Uterine smooth muscle cell (primary cell): ENCODE data around the gene ALKBH6. TPM values are rescaled to one million over a fixed set of nuclear protein-coding genes. Genes with fewer than 3 reads are reported as not detected.

Experiments
- total RNA-seq: library from RNA; depleted of rRNA; stranded (reverse); fragments of >200 nt; gene quantifications from 2 replicates; pipeline ENCODE4 v1.2.3, GENCODE V29; 2014

The ALKBH6 gene
- total RNA-seq = 15.9 and 20.0 TPM in 2 replicates

DNA sequence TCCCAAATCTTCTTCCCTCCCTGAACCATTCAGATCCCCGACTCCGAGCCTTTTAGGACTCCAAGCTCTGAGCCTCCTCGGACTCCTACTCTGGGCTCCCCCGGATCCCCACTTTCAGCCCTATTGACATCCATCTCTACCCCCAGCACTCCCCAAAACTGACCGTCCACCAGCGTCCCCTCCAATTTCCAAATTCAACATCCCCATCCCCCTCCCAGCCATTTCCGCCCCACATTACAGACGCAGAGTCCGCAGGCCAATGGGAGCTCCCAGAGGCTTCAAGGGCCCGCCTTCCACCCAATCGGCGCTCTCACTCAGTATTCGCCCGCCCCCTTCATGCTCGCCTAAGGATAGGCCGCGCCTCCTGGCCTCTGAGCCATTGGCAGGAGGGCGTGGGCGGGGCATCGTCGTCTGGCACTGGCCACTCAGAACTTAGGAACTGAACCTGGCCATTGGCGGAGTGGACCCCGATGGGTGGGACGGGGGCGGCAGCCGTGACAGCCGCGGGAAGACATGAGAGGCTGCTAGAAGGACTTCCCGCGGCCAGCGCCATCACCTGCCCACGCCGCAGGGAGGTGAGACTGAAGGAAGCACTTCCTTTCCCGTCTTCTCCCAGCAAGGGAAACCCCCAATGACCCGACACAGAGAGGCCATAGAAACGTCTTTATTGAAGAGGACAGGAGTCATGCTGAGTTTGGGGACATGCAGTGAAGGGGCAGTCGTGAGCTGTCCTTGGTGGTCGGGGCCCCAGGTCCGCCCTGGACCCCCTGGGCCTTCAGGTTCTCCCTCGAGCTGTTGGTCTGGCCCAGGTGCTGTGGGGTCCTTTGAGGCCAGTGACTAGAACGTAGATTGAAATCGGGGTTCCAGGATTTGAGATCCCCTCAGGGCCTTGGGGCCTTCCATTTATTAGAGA lies at the start of gene ALKBH6:
Gene ALKBH6, minus strand, starts transcription at position 202 of the 913 bp plus-strand sequence. CDS start 816 bp downstream, outside the sequence.

DNA sequence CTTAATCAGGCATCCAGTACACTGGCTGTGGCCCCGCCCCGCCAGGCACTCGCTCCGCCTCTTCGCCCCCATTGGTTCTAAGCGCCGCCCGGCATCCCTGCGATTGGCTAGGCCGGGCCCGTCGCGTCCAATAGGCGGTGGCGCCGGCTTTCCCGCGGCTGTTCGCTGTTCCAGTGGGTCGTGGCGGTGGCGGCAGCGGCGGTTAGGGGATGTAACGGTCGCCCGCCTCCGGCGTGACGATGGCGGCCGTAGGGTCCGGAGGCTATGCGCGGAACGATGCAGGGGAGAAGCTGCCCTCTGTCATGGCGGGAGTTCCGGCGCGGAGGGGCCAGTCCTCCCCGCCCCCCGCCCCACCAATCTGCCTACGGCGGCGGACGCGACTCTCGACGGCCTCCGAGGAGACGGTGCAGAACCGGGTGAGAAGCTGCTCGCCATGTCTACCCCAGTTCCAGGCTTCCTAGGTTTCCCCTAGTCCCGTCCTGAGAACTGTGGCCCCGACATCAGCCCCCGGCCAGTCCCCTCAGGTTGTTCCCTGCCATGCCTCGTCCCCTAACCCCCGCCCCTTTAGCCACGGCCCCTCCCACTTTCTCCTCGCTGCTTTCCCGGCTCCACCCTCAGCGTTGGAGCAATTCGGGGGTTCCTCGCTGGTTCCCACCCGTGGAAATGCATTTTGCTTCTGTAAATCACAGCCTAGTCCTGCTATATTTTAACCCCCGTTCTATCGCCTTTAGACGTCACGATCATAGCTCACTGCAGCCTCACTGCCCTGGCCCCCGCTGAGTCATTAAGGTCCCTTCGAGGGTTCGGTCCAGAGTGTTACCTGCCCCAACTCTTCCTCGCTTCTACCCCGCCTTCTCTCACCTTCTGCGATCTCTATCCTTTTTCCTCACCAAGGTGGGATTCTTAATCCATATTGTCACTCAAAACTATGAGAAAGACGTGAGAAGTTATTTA lies 41.0 kb upstream of the ALKBH6 start, which contains the start of gene WDR62:
Gene WDR62, plus strand, starts transcription at position 165 of the 954 bp plus-strand sequence. Its CDS starts 75 bp downstream, at position 240.

GRCh38 chr19:36054119-36054732 lies 40.2 kb upstream of the ALKBH6 start, which contains the start of gene THAP8:
Gene THAP8, minus strand, starts transcription at chr19:36054285. Its CDS starts 68 bp downstream, at chr19:36054217.

DNA sequence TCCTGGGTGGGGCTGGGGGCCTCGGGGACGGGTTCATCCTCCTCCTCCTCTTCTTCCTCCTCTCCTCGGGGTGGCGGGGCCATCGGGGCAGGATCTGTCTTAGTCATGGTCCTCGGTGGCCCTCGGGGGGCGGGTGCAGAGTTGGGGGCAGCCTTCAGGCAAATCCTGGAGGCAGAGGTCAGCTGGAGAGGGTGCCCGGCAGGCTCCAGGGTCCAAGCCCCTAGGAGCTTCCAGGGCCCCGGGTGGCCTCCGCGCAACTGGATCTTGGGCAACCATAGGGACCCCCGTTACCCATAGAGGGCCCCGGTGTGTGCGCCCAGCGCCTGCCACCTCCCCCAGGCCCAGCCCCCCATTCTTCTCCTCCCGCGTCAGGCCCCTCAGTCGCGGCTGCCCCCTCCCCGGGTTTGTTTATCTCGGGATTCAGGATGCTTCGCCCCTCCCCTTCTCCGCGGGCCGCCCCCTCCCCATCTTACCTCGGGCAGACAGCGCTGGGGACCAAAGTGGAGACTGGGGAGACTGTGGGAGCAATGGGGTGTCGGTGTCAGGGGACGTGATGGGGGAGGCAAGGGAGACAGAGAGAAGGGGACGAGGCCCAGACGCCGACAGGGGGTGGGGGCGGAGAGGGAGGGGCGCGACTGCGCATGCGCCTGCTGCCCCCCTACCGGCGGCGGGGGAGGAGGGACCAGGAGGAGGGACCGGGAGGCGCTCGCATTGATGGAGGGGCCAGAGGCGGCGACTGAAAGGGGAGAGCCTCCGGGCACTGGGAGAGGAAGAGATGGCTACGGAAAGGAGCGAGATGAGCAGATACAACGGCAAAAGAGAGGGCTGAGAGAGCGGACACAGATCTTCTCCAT lies 18.5 kb upstream of the ALKBH6 start, which contains the start of gene CLIP3:
Gene CLIP3, minus strand, starts transcription at position 623 of the 854 bp plus-strand sequence. Its CDS starts 516 bp downstream, at position 107.

GRCh38 chr19:36008336-36008978 lies 5.6 kb downstream of the ALKBH6 start, which contains the start of gene SYNE4:
Gene SYNE4, minus strand, starts transcription at chr19:36008813. Its CDS starts 132 bp downstream, at chr19:36008681.

GRCh38 chr19:35995048-35995993 lies 18.7 kb downstream of the ALKBH6 start, which contains the start of gene SDHAF1:
Gene SDHAF1, plus strand, starts transcription at chr19:35995188. Its CDS starts 87 bp downstream, at chr19:35995275.

Other genes starting within 250 kb of the ALKBH6 start
- 6.2 and 11.7 TPM in 2 replicates for gene ARHGAP33, start 238.6 kb downstream of the ALKBH6 start, total RNA-seq
- gene PRODH2, start 201.4 kb downstream of the ALKBH6 start, total RNA-seq = not detected in 2 replicates
- gene NPHS1, start 161.7 kb downstream of the ALKBH6 start, total RNA-seq = under 0.01 TPM in 1 of 2 replicates, not detected in the other
- gene KIRREL2, start 157.3 kb downstream of the ALKBH6 start, total RNA-seq = not detected in 2 replicates
- gene APLP1, start 145.6 kb downstream of the ALKBH6 start, total RNA-seq = 3.5 and 6.7 TPM in 2 replicates
- 5.6 and 9.9 TPM in 2 replicates for gene NFKBID, start 113.7 kb downstream of the ALKBH6 start, total RNA-seq
- 0.22 and 1.5 TPM in 2 replicates for gene HCST, start 111.7 kb downstream of the ALKBH6 start, total RNA-seq
- gene TYROBP, start 105.9 kb downstream of the ALKBH6 start, total RNA-seq = not detected in 2 replicates
- gene LRFN3, start 77.8 kb downstream of the ALKBH6 start, total RNA-seq = 1.7 and 2.4 TPM in 2 replicates
- gene SDHAF1, start 19.0 kb downstream of the ALKBH6 start, total RNA-seq = 9.6 and 11.1 TPM in 2 replicates
- gene SYNE4, start 5.4 kb downstream of the ALKBH6 start, total RNA-seq = 0.25 TPM in 1 of 2 replicates, not detected in the other
- gene CLIP3, start 18.7 kb upstream of the ALKBH6 start, total RNA-seq = 5.4 and 12.6 TPM in 2 replicates
- gene THAP8, start 40.1 kb upstream of the ALKBH6 start, total RNA-seq = 2.4 and 3.9 TPM in 2 replicates
- gene WDR62, start 40.7 kb upstream of the ALKBH6 start, total RNA-seq = 6.1 and 16.3 TPM in 2 replicates
- gene OVOL3, start 96.9 kb upstream of the ALKBH6 start, total RNA-seq = not detected in 2 replicates
- gene POLR2I, start 100.7 kb upstream of the ALKBH6 start, total RNA-seq = 43.2 TPM in 2 replicates
- 240 and 342 TPM in 2 replicates for gene TBCB, start 101.3 kb upstream of the ALKBH6 start, total RNA-seq
- gene CAPNS1, start 125.9 kb upstream of the ALKBH6 start, total RNA-seq = 225 and 290 TPM in 2 replicates
- 4.5 and 12.9 TPM in 2 replicates for gene COX7A1, start 138.2 kb upstream of the ALKBH6 start, total RNA-seq
- 4.4 and 5.2 TPM in 2 replicates for gene ZNF565, start 200.5 kb upstream of the ALKBH6 start, total RNA-seq
- gene ZNF146, start 200.9 kb upstream of the ALKBH6 start, total RNA-seq = 92.7 and 131 TPM in 2 replicates